HG03060 (cell line): Measurements from ENCODE around the gene TP53RK.

ENCODE experiments used
- ATAC-seq: cut with Tn5 transposase; IDR thresholded peaks from one replicate; pipeline ENCODE4 v1.9.1; 2021; ENCODE audit warnings: low read depth, moderate number of reproducible peaks; ENCODE audit not compliant: unreplicated experiment

Gene TP53RK

GRCh38 chr20:46689082-46689753, at the start of gene TP53RK:
TSS of gene TP53RK (minus strand) at chr20:46689444. CDS start at chr20:46689414, 30 bp downstream.
- peak; percentile 85 for ATAC-seq

GRCh38 chr20:46735436-46735835, 46.2 kb upstream of the TP53RK start:
- ATAC-seq = no peak

- no peak for ATAC-seq
Measured at GRCh38 chr20:46731770-46732169, 42.5 kb upstream of the TP53RK start.

GRCh38 chr20:46725186-46726165, 36.2 kb upstream of the TP53RK start:
- no peak for ATAC-seq

GRCh38 chr20:46724343-46724959, 35.2 kb upstream of the TP53RK start:
- ATAC-seq = no peak

- no peak for ATAC-seq
Measured at GRCh38 chr20:46723039-46723438, 33.8 kb upstream of the TP53RK start.

- ATAC-seq = no peak
Measured at GRCh38 chr20:46722450-46722849, 33.2 kb upstream of the TP53RK start.

- no peak for ATAC-seq
Measured at GRCh38 chr20:46721476-46721875, 32.2 kb upstream of the TP53RK start.

GRCh38 chr20:46720776-46721425, 31.7 kb upstream of the TP53RK start:
- ATAC-seq = no peak

GRCh38 chr20:46720019-46720418, 30.8 kb upstream of the TP53RK start:
- no peak for ATAC-seq

- ATAC-seq = no peak
Measured at GRCh38 chr20:46717818-46718541, 28.7 kb upstream of the TP53RK start.

GRCh38 chr20:46715292-46715756, 26.1 kb upstream of the TP53RK start:
- no peak for ATAC-seq

GRCh38 chr20:46713957-46714834, 25.0 kb upstream of the TP53RK start:
- no peak for ATAC-seq

- ATAC-seq = no peak
Measured at GRCh38 chr20:46712056-46712636, 22.9 kb upstream of the TP53RK start.

- no peak for ATAC-seq
Measured at GRCh38 chr20:46710153-46710913, 21.1 kb upstream of the TP53RK start.

- ATAC-seq = no peak
Measured at GRCh38 chr20:46709459-46710152, 20.4 kb upstream of the TP53RK start, which contains the start of gene SLC2A10. TSS of gene SLC2A10 (plus strand) at chr20:46709649. CDS start at chr20:46709737, 88 bp downstream.

- ATAC-seq = no peak
Measured at GRCh38 chr20:46709055-46709458, 19.8 kb upstream of the TP53RK start.
